Inflammatory macrophage treated with lipopolysaccharide for 1 hour (primary cell): Measurements from ENCODE around the gene CTNNBL1.
A peak's percentile ranks its signal among the peaks of the same experiment; 100 is the strongest.

Experiments
- DNase-seq, 2 donors: peaks; one replicate each; pipeline ENCODE4 v3.0.0-alpha.2; 2020 to 2022

Gene CTNNBL1

GRCh38 chr20:37777988-37778659 is 84.3 kb downstream of the CTNNBL1 start:
- no peak for DNase-seq

- DNase-seq = no peak
These were observed 87.8 kb downstream of the CTNNBL1 start for GRCh38 chr20:37781626-37782025.

GRCh38 chr20:37786043-37786442 is 92.2 kb downstream of the CTNNBL1 start:
- DNase-seq = no peak

GRCh38 chr20:37789408-37789807 is 95.6 kb downstream of the CTNNBL1 start:
- no peak for DNase-seq

- no peak for DNase-seq
These were observed 97.1 kb downstream of the CTNNBL1 start for GRCh38 chr20:37790900-37791299.

- no peak for DNase-seq
These were observed 102.3 kb downstream of the CTNNBL1 start for GRCh38 chr20:37796121-37796520.

GRCh38 chr20:37796733-37797132 is 102.9 kb downstream of the CTNNBL1 start:
- DNase-seq = no peak

GRCh38 chr20:37797669-37798175 is 103.9 kb downstream of the CTNNBL1 start:
- DNase-seq = no peak

- DNase-seq = no peak
These were observed 104.5 kb downstream of the CTNNBL1 start for GRCh38 chr20:37798312-37798711.

- DNase-seq = no peak
These were observed 106.8 kb downstream of the CTNNBL1 start for GRCh38 chr20:37800618-37801017.

- no peak for DNase-seq
These were observed 108.1 kb downstream of the CTNNBL1 start for GRCh38 chr20:37801921-37802320.

GRCh38 chr20:37803438-37804307 is 109.8 kb downstream of the CTNNBL1 start:
- DNase-seq = peak in 1 of 2 donors; percentile 6

- DNase-seq = peak in 1 of 2 donors; percentile 7
These were observed 111.0 kb downstream of the CTNNBL1 start for GRCh38 chr20:37804584-37805566.

- no peak for DNase-seq
These were observed 113.8 kb downstream of the CTNNBL1 start for GRCh38 chr20:37807471-37808232.

GRCh38 chr20:37808233-37809070 is 114.6 kb downstream of the CTNNBL1 start:
- no peak for DNase-seq

- DNase-seq = no peak
These were observed 116.2 kb downstream of the CTNNBL1 start for GRCh38 chr20:37810027-37810426.

GRCh38 chr20:37816003-37816402 is 122.2 kb downstream of the CTNNBL1 start:
- DNase-seq = no peak

- DNase-seq = no peak
These were observed 122.9 kb downstream of the CTNNBL1 start for GRCh38 chr20:37816726-37817125.

- no peak for DNase-seq
These were observed 127.9 kb downstream of the CTNNBL1 start for GRCh38 chr20:37821696-37822095.

- no peak for DNase-seq
These were observed 128.3 kb downstream of the CTNNBL1 start for GRCh38 chr20:37822141-37822601.
